Mesendoderm (in vitro differentiated cells): ENCODE measurements around the gene RERE.

ENCODE experiments used
- DNase-seq: peaks from one replicate; pipeline ENCODE4 v3.0.0; 2013
- H2AK5ac ChIP-seq: 2 replicates; pipeline ENCODE4 v1.6.1; 2013; ENCODE audit warnings: low read length, inconsistent platforms
- H2BK120ac ChIP-seq: 2 replicates; pipeline ENCODE4 v1.6.1; 2013; ENCODE audit warnings: low read depth, mild to moderate bottlenecking, low read length, moderate library complexity, mixed read lengths
- H2BK15ac ChIP-seq: replicated peaks from 2 replicates; pipeline ENCODE4 v1.6.1; 2013; ENCODE audit warnings: low read depth, mild to moderate bottlenecking, moderate library complexity
- H2BK5ac ChIP-seq: 2 replicates; pipeline ENCODE4 v1.6.1; 2013; ENCODE audit warnings: low read length, inconsistent platforms
- H3K18ac ChIP-seq: 2 replicates; pipeline ENCODE4 v1.6.1; 2013; ENCODE audit warnings: mild to moderate bottlenecking, low read length, mixed read lengths
- H3K23ac ChIP-seq: one replicate; pipeline ENCODE4 v1.6.1; 2013; ENCODE audit warnings: low read length
- H3K27ac ChIP-seq: 2 replicates; pipeline ENCODE4 v1.5.1; 2013; ENCODE audit warnings: low read depth, mild to moderate bottlenecking, inconsistent platforms, low read length, moderate library complexity
- H3K27me3 ChIP-seq: 2 replicates; pipeline ENCODE4 v1.6.1; 2013; ENCODE audit warnings: low read length, control low read depth, mild to moderate bottlenecking, inconsistent platforms; ENCODE audit not compliant: insufficient read depth, poor library complexity
- H3K36me3 ChIP-seq: 2 replicates; pipeline ENCODE4 v1.6.1; 2013; ENCODE audit warnings: low read length, inconsistent platforms; ENCODE audit not compliant: control insufficient read depth, insufficient read depth
- H3K4ac ChIP-seq: one replicate; pipeline ENCODE4 v1.6.1; 2013; ENCODE audit warnings: low read depth, mild to moderate bottlenecking, low read length, moderate library complexity
- H3K4me1 ChIP-seq: 2 replicates; pipeline ENCODE4 v1.6.1; 2013; ENCODE audit warnings: low read depth, low read length, inconsistent platforms; ENCODE audit not compliant: control insufficient read depth
- H3K4me2 ChIP-seq: 2 replicates; pipeline ENCODE4 v1.6.1; 2013; ENCODE audit warnings: low read length
- H3K4me3 ChIP-seq: 2 replicates; pipeline ENCODE4 v1.5.1; 2013; ENCODE audit warnings: mild to moderate bottlenecking, low read length
- H3K56ac ChIP-seq: one replicate; pipeline ENCODE4 v1.6.1; 2013; ENCODE audit warnings: low read length
- H3K79me1 ChIP-seq: 2 replicates; pipeline ENCODE4 v1.6.1; 2013; ENCODE audit warnings: low read length, inconsistent platforms
- H3K79me2 ChIP-seq: 2 replicates; pipeline ENCODE4 v1.6.1; 2013; ENCODE audit warnings: mild to moderate bottlenecking, low read length; ENCODE audit not compliant: control insufficient read depth, insufficient read depth
- H3K9ac ChIP-seq: 2 replicates; pipeline ENCODE4 v1.6.1; 2013; ENCODE audit warnings: low read length, inconsistent platforms
- H4K5ac ChIP-seq: one replicate; pipeline ENCODE4 v1.6.1; 2013; ENCODE audit warnings: low read length
- H4K8ac ChIP-seq: one replicate; pipeline ENCODE4 v1.6.1; 2013; ENCODE audit warnings: low read depth, mild to moderate bottlenecking, control low read depth, low read length, moderate library complexity
- WGBS: extraction: QIAGEN DNeasy Blood & Tissue Kit; methylation state at CpG from one replicate; pipeline ENCODE4 v1.1.7; 2013; ENCODE audit warnings: low lambda C conversion rate, missing lambda C conversion rate; ENCODE audit not compliant: insufficient coverage; ENCODE audit errors: extremely low coverage; 5-methylcytosine and 5-hydroxymethylcytosine counted together

Gene RERE

DNA sequence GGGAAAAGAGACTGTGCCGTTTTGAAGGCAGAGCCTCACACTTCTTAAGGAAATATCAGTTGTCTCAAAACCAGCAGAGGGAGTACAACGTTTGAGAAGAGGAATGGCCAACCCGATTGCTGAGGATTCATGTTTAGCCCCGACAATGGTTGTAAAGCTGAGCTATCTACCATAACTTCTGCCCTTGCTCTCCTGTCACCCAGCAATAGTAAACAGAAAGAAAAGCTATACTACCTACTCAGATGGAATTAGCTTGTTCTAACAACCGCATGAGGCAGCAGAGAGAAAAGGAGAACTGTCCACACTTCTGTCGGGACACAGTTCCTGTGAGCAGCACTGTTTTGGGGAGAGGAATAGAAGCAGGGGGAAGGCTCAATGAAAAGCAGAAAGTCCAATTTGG is 408.3 kb downstream of the RERE start:
- H4K8ac ChIP-seq: no peak overlapping the region
- no peak overlapping the region for H4K5ac ChIP-seq
- peaks cover 50% of the 10 kb centered on the region for H3K79me2 ChIP-seq
- H2BK5ac ChIP-seq: no peak overlapping the region
- peak; percentile 71 for DNase-seq
- no peak overlapping the region for H2BK120ac ChIP-seq
- no peak overlapping the region for H2BK15ac ChIP-seq
- H3K36me3 ChIP-seq: peaks cover 2% of the 10 kb centered on the region
- WGBS: no CpG with 5 or more reads among the region's 6 CpGs
- H3K4me1 ChIP-seq: peaks cover 16% of the 10 kb centered on the region
- no peak overlapping the region for H2AK5ac ChIP-seq
- H3K4ac ChIP-seq: no peak overlapping the region
- H3K4me2 ChIP-seq: no peak overlapping the region
- no peak overlapping the region for H3K27ac ChIP-seq
- H3K79me1 ChIP-seq: peaks cover 34% of the 10 kb centered on the region
- no peak overlapping the region for H3K56ac ChIP-seq
- H3K23ac ChIP-seq: no peak overlapping the region
- no peak overlapping the region for H3K18ac ChIP-seq
- H3K9ac ChIP-seq: no peak overlapping the region
- no peaks in the 10 kb centered on the region for H3K27me3 ChIP-seq
- H3K4me3 ChIP-seq: no peak overlapping the region

DNA sequence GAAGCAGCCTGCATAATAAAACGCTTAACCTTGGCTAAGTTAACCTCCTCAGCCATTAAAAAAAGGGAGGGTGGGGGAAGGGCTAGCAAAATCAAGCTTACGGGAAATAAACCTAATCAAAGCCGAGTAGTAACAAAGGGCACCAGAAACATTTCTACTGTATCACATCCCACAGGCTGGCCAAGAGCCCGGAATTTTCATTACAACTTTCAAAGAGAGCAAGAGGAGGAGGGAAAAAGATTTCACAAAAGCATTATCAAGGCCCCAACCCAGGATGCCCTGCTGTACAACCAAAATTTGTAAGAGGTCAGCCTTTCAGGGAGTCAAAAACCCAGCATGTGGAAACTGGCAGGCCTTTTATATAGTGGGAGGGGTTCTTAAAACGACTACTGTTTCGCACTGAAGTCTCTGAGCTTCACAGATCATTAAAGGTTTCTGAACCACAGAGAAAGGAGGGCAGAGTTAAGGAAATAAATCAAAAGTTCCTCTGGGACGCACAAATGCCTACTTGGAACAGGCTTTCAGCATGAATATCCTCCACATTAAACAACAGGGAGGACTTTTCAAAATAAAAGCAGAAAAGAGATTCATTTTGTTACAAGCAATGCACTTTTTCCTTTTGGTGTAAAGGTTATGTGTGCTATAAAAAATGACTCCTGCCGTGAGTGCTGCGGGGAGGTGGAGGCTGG is 409.1 kb downstream of the RERE start:
- Histone ChIP-seq H2AK5ac (no peak overlapping the region), H3K56ac (peak overlapping the region; percentile 30), H3K4me2 (no peak overlapping the region), H3K36me3 (peaks cover 2% of the 10 kb centered on the region), H3K9ac (no peak overlapping the region), H2BK5ac (no peak overlapping the region), H3K79me2 (peaks cover 45% of the 10 kb centered on the region), H4K8ac (no peak overlapping the region), H3K4ac (peak overlapping the region; percentile 73), H2BK120ac (no peak overlapping the region), H3K79me1 (peaks cover 34% of the 10 kb centered on the region), H2BK15ac (no peak overlapping the region), H3K4me3 (no peak overlapping the region), H3K23ac (peak overlapping the region; percentile 45), H3K18ac (no peak overlapping the region), H3K27ac (no peak overlapping the region), H3K4me1 (peaks cover 16% of the 10 kb centered on the region), H4K5ac (no peak overlapping the region), H3K27me3 (no peaks in the 10 kb centered on the region)
- WGBS: no CpG with 5 or more reads among the region's 9 CpGs
- no peak for DNase-seq

DNA sequence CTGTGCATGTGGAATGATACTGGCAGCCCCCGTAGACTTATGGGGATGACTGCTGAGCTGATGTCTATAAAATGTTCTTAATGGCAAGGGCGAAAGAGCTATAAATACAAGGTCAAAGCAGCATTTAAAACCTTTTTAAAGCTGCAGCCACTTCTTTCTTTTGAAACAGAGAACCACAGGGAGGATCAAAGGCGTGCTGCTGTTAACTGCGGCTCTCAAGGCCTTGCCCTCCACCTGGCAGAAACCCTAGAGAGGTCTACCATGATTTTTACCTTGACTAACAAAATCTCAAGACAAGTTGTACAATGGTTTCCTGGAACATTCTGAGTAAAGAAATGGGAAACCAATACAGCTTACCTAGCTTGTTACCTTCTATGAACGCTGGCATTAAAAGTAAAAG is 409.8 kb downstream of the RERE start:
- H3K9ac ChIP-seq: no peak overlapping the region
- H3K56ac ChIP-seq: peak overlapping the region; percentile 30
- H3K4me3 ChIP-seq: no peak overlapping the region
- peaks cover 2% of the 10 kb centered on the region for H3K36me3 ChIP-seq
- no peak overlapping the region for H2BK120ac ChIP-seq
- no CpG with 5 or more reads among the region's 5 CpGs for WGBS
- peaks cover 16% of the 10 kb centered on the region for H3K4me1 ChIP-seq
- DNase-seq: no peak
- no peak overlapping the region for H3K18ac ChIP-seq
- no peak overlapping the region for H2BK5ac ChIP-seq
- H3K79me1 ChIP-seq: peaks cover 34% of the 10 kb centered on the region
- peak overlapping the region; percentile 45 for H3K23ac ChIP-seq
- no peaks in the 10 kb centered on the region for H3K27me3 ChIP-seq
- H4K5ac ChIP-seq: no peak overlapping the region
- no peak overlapping the region for H3K4ac ChIP-seq
- no peak overlapping the region for H2AK5ac ChIP-seq
- no peak overlapping the region for H4K8ac ChIP-seq
- H3K79me2 ChIP-seq: peaks cover 44% of the 10 kb centered on the region
- H2BK15ac ChIP-seq: no peak overlapping the region
- H3K4me2 ChIP-seq: no peak overlapping the region
- no peak overlapping the region for H3K27ac ChIP-seq

DNA sequence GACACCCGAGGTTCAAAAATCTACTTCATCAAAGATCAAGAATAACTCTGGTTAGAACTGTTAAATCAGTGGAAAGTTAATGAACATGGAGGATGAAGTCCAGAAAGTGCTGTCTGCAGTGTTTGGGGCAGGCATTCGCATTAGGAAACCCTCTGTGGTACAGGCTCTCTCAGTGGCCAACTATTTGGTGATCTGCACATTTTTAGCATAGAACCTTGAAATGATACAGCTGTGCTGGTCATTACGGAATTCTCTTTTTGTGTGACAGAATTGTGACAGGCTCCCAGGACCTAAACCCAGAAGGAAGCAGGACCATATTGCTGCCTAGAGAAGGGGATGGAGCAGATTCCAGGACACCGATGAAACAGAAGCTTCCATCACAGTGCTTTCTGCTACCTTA is 410.5 kb downstream of the RERE start:
- Histone ChIP-seq H2BK15ac (no peak overlapping the region), H3K4me3 (no peak overlapping the region), H2BK5ac (no peak overlapping the region), H2AK5ac (no peak overlapping the region), H3K18ac (no peak overlapping the region), H4K8ac (no peak overlapping the region), H4K5ac (no peak overlapping the region), H3K27ac (no peak overlapping the region), H3K36me3 (peaks cover 2% of the 10 kb centered on the region), H2BK120ac (no peak overlapping the region), H3K27me3 (no peaks in the 10 kb centered on the region), H3K4me2 (no peak overlapping the region), H3K4me1 (peaks cover 16% of the 10 kb centered on the region), H3K9ac (no peak overlapping the region), H3K56ac (no peak overlapping the region), H3K79me1 (peaks cover 33% of the 10 kb centered on the region), H3K4ac (no peak overlapping the region), H3K23ac (no peak overlapping the region), H3K79me2 (peaks cover 42% of the 10 kb centered on the region)
- no CpG with 5 or more reads among the region's 4 CpGs for WGBS
- no peak for DNase-seq

DNA sequence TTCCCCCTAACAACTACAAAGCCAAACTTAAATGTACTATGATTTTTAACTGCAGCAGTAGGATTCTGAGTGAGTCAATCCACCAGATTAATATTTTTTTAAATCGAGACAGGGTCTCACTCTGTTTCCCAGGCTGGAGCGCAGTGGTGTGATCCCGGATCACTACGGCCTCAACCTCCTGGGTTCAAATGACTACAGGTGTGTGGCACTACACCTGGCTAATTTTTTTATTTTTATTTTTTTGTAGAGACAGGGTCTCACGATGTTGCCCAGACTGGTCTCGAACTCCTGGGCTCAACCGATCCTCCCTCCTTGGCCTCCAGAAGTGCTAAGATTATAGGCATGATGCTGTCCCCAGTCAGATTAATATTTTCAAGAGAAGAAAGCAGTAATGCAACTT is 411.4 kb downstream of the RERE start:
- no peak overlapping the region for H4K5ac ChIP-seq
- DNase-seq: no peak
- peaks cover 27% of the 10 kb centered on the region for H3K79me1 ChIP-seq
- peaks cover 36% of the 10 kb centered on the region for H3K79me2 ChIP-seq
- H3K56ac ChIP-seq: no peak overlapping the region
- no peak overlapping the region for H3K4me3 ChIP-seq
- no peak overlapping the region for H3K4ac ChIP-seq
- no peaks in the 10 kb centered on the region for H3K27me3 ChIP-seq
- no peak overlapping the region for H3K23ac ChIP-seq
- WGBS: no CpG with 5 or more reads among the region's 7 CpGs
- no peak overlapping the region for H2BK5ac ChIP-seq
- no peak overlapping the region for H2AK5ac ChIP-seq
- no peak overlapping the region for H2BK120ac ChIP-seq
- H3K4me2 ChIP-seq: no peak overlapping the region
- no peak overlapping the region for H3K9ac ChIP-seq
- H3K36me3 ChIP-seq: peaks cover 2% of the 10 kb centered on the region
- no peak overlapping the region for H4K8ac ChIP-seq
- H2BK15ac ChIP-seq: no peak overlapping the region
- H3K18ac ChIP-seq: no peak overlapping the region
- H3K27ac ChIP-seq: no peak overlapping the region
- peaks cover 16% of the 10 kb centered on the region for H3K4me1 ChIP-seq
